ENCODE results near the gene ACOX3. TPM values are rescaled to one million over a fixed set of nuclear protein-coding genes. Genes with fewer than 3 reads are reported as not detected.

Gene ACOX3
- polyA plus RNA-seq, 1 of the 3 experiments (the other 2 are of a cell fraction), result 8.4 TPM

DNA sequence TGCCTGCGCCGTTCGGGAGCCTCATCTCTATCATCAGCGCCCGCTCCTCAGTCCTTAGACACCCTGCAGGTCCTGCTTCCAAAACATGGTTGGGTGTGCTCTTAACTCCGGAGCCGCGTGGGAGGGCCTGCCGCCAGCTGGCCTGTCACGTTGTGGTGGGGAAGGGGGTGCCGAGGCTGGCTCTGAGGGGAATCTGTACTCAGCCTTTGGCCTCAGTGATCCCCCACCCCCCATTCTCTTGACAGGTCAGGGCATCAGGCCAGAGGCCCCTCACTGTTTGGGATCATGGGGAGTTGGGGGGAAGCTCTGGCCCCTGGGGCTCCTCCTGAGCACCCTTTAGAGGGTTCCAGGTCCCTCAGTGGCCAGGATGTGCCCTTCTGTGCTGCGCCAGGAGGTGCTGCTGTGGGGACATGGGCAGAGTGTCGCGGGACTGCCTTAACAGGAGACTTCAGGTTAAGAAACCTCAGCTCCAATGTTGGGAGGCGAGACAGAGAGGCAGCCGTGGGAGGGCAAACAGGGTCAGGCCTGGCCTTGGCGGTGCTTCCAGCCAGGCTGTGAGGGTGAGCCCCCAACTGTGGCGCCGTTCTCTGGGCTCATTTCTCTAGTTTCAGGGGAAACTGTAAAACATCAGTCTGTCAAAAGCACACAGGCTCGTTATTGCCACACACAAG is 33.5 kb upstream of the ACOX3 start:
- H3K79me2 ChIP-seq (ENCODE audit: insufficient read depth), result no peaks in the 10 kb centered on the region
- H4K20me1 ChIP-seq (ENCODE audit: insufficient read depth), result no peaks in the 10 kb centered on the region
- no peaks in the 10 kb centered on the region for H3K9me3 ChIP-seq
- POLR2A ChIA-PET, result no interaction called here
- TF ChIP-seq CHD2 (IDR thresholded peaks at IDR 0.05; ENCODE audit: low read length, partially characterized antibody) (no peak), RAD21 (IDR thresholded peaks at IDR 0.05; ENCODE audit: low read length) (no peak), MAX (IDR thresholded peaks at IDR 0.05; ENCODE audit: low read depth) (no peak), YY1 (IDR thresholded peaks at IDR 0.05; ENCODE audit: low read depth) (no peak), JUND (IDR thresholded peaks at IDR 0.05) (no peak), FOXJ3 (CRISPR knock-in tag; IDR thresholded peaks at IDR 0.05) (no peak), FOXM1 (IDR thresholded peaks at IDR 0.05; ENCODE audit: low read depth) (no peak), TCF12 (IDR thresholded peaks at IDR 0.05) (no peak), FOSL2 (IDR thresholded peaks at IDR 0.05; ENCODE audit: borderline replicate concordance, low read depth) (no peak), MEF2A (IDR thresholded peaks at IDR 0.05; ENCODE audit: borderline replicate concordance, low read depth) (no peak), NRF1 (IDR thresholded peaks at IDR 0.05; ENCODE audit: low read depth, low read length) (no peak), POLR2AphosphoS5 (IDR thresholded peaks at IDR 0.05; ENCODE audit: low read depth, low read length) (no peak), GABPA (IDR thresholded peaks at IDR 0.05; ENCODE audit: low read depth) (no peak)
- TF ChIP-seq, protein P1, sequence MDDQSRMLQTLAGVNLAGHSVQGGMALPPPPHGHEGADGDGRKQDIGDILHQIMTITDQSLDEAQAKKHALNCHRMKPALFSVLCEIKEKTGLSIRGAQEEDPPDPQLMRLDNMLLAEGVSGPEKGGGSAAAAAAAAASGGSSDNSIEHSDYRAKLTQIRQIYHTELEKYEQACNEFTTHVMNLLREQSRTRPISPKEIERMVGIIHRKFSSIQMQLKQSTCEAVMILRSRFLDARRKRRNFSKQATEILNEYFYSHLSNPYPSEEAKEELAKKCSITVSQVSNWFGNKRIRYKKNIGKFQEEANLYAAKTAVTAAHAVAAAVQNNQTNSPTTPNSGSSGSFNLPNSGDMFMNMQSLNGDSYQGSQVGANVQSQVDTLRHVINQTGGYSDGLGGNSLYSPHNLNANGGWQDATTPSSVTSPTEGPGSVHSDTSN (IDR thresholded peaks at IDR 0.05), result no peak
- H3K27me3 ChIP-seq (ENCODE audit: insufficient read depth), result no peaks in the 10 kb centered on the region
- no peak overlapping the region for H3K9ac ChIP-seq
- CTCF ChIA-PET, result interaction anchor here (1.0 to 1.5 kb wide), 2 partner anchors 38 to 120 kb away, joined by 3 to 4 read pairs; no protein-coding TSS in a partner anchor
- H3K4me1 ChIP-seq (ENCODE audit: control insufficient read depth in 1 of 2, insufficient read depth in 2 of 2, low read depth in 1 of 2, low read length in 1 of 2), result no peaks in the 10 kb centered on the region
- no peak overlapping the region for H3K4me2 ChIP-seq
- peak; percentile 33 for DNase-seq
- no peaks in the 10 kb centered on the region for H3F3A ChIP-seq (replicated peaks; ENCODE audit: insufficient read depth)
- no peak overlapping the region for H2AFZ ChIP-seq (ENCODE audit: low read depth)
- no peak overlapping the region for H3K27ac ChIP-seq (ENCODE audit: low read depth in 2 of 2, low read length in 1 of 2)
- 96% methylated on average over 12 of the region's 20 CpGs for WGBS (ENCODE audit: low lambda C conversion rate)
- H3K4me3 ChIP-seq (ENCODE audit: low read depth in 2 of 2, low read length in 1 of 2), result no peak overlapping the region
- no peaks in the 10 kb centered on the region for H3K9me2 ChIP-seq
- H3K36me3 ChIP-seq (replicated peaks in 1 of 2; ENCODE audit: control insufficient read depth in 1 of 2, insufficient read depth in 2 of 2, low read length in 1 of 2), result peaks cover 0 to 21% of the 10 kb centered on the region in 2 experiments

DNA sequence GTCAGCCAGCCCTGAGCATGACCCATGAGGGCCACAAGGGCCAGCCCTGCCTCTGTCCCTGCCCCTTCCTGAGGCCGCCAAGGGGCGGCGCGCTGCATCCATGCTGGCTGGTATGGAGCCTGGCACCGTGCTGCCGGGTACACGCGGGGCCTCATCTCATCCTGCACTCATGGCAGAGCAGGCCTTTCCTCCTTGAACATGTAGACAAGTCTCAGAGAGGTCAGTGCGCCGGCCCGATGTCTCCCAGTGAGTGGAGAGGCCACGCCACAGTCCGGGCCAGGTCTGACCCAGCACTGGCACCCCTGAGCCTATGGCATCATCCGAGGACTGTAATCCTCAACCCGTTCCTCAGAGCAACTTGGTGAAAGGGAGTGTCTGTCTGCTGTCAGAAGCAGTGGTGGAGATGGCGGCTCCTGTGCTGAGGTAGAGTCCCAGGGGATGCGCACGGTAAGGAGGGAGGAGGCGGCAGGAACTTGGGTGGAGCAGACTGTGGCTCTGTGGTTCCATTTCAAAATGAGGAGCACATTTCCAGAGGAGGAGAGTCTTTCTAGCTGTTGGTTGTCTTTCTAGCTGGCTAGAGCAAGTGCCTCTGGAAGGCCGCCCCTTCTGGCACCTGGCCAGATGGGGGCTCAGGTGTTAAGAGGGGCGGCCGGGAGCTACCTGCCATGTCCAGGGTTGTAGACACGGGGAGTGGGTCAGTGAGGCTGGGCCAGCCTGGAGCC is 32.8 kb upstream of the ACOX3 start:
- WGBS (ENCODE audit: low lambda C conversion rate), result 95% methylated on average over 15 of the region's 23 CpGs
- Histone ChIP-seq H3F3A (replicated peaks; ENCODE audit: insufficient read depth) (no peaks in the 10 kb centered on the region), H3K36me3 (replicated peaks in 1 of 2; ENCODE audit: control insufficient read depth in 1 of 2, insufficient read depth in 2 of 2, low read length in 1 of 2) (peaks cover under 1 to 22% of the 10 kb centered on the region in 2 experiments), H3K9me2 (no peaks in the 10 kb centered on the region), H3K4me2 (no peak overlapping the region), H3K4me1 (ENCODE audit: control insufficient read depth in 1 of 2, insufficient read depth in 2 of 2, low read depth in 1 of 2, low read length in 1 of 2) (no peaks in the 10 kb centered on the region), H3K27ac (ENCODE audit: low read depth in 2 of 2, low read length in 1 of 2) (no peak overlapping the region; a peak in 1 of 4 replicates), H2AFZ (ENCODE audit: low read depth) (no peak overlapping the region), H3K27me3 (ENCODE audit: insufficient read depth) (no peaks in the 10 kb centered on the region), H4K20me1 (ENCODE audit: insufficient read depth) (no peaks in the 10 kb centered on the region), H3K4me3 (ENCODE audit: low read depth in 2 of 2, low read length in 1 of 2) (no peak overlapping the region), H3K9me3 (no peaks in the 10 kb centered on the region), H3K79me2 (ENCODE audit: insufficient read depth) (no peaks in the 10 kb centered on the region), H3K9ac (no peak overlapping the region)
- peak; percentile 22 for DNase-seq
- ChIA-PET CTCF (interaction anchor here (1.0 to 2.7 kb wide), 3 partner anchors 38 to 134 kb away, joined by 3 to 11 read pairs (median 4); no protein-coding TSS in a partner anchor), POLR2A (no interaction called here)
- no peak for TF ChIP-seq RXRA (IDR thresholded peaks at IDR 0.05; ENCODE audit: borderline replicate concordance, low read depth)
- TF ChIP-seq SIN3A (IDR thresholded peaks at IDR 0.05; ENCODE audit: borderline replicate concordance, low read depth, low read length), result no peak
- TF ChIP-seq ELF1 (IDR thresholded peaks at IDR 0.05), result no peak
- no peak for TF ChIP-seq GATA2 (CRISPR knock-in tag; IDR thresholded peaks at IDR 0.05)
